B cell (primary cell): ENCODE results near the gene GTF2A1. TPM values are rescaled to one million over a fixed set of nuclear protein-coding genes. Genes with fewer than 3 reads are reported as not detected.

Experiments
- ATAC-seq: fragments of 200-7000 bp; cut with Tn5 transposase; one replicate; pipeline ENCODE4 v1.10.0; 2021; ENCODE audit warnings: low read depth, mild to moderate bottlenecking, moderate number of reproducible peaks, moderate library complexity
- CTCF ChIA-PET: fragments of 350-600 bp; sonication (Branson Sonifier 250); formaldehyde crosslinking; loops from one replicate; lab custom pipeline; 2021; ENCODE audit warnings: antibody characterized with exemption, inconsistent platforms; lab: Charles Lee
- POLR2A ChIA-PET: fragments of 350-600 bp; sonication (Branson Sonifier 250); formaldehyde crosslinking; loops from one replicate; lab custom pipeline; 2021; ENCODE audit warnings: antibody characterized with exemption; lab: Charles Lee
- DNase-seq: peaks from one replicate; pipeline ENCODE4 v3.0.0; 2013
- H2AFZ ChIP-seq: 2 replicates; pipeline ENCODE4 v1.6.1; 2012; ENCODE audit warnings: mild to moderate bottlenecking, low read depth, low read length; ENCODE audit not compliant: insufficient read depth, poor library complexity, severe bottlenecking
- H3K27ac ChIP-seq, 2 donors: 1 replicate in 1 of 2; 2 replicates in 1 of 2; pipeline ENCODE4 v1.5.1; 2012 to 2013; ENCODE audit warnings: low read length in 2 of 2, mild to moderate bottlenecking in 2 of 2, moderate library complexity in 1 of 2
- H3K27me3 ChIP-seq, 4 experiments: fragments of 200-600 bp in 1 of 4; sonication (generic) in 1 of 4; replicated peaks in 1 of 4; 1 replicate in 2 of 4; 2 replicates in 2 of 4; pipeline versions ENCODE4 v1.6.1 to v1.7.0; 2013 to 2016; ENCODE audit warnings: low read length in 3 of 4, mild to moderate bottlenecking in 2 of 4, mixed read lengths in 1 of 4, moderate library complexity in 1 of 4; ENCODE audit not compliant: insufficient read depth in 4 of 4, control insufficient read depth in 3 of 4; ENCODE audit errors: control extremely low read depth in 1 of 4
- H3K36me3 ChIP-seq, 2 experiments: replicated peaks in 1 of 2; 1 replicate in 1 of 2; 2 replicates in 1 of 2; pipeline versions ENCODE4 v1.6.1 to v1.7.1; 2013; ENCODE audit warnings: low read length in 1 of 2; ENCODE audit not compliant: insufficient read depth in 2 of 2, control insufficient read depth in 1 of 2; ENCODE audit errors: control extremely low read depth in 1 of 2, extremely low read depth in 1 of 2
- H3K4me1 ChIP-seq, 2 donors: fragments of 200-600 bp in 1 of 2; sonication (generic) in 1 of 2; 1 replicate in 1 of 2; 2 replicates in 1 of 2; pipeline versions ENCODE4 v1.5.1 to v1.6.1; 2013 to 2017; ENCODE audit warnings: low read length in 2 of 2; ENCODE audit not compliant: control insufficient read depth in 2 of 2, insufficient read depth in 2 of 2
- H3K4me2 ChIP-seq: replicated peaks from 2 replicates; pipeline ENCODE3; 2012; ENCODE audit warnings: mild to moderate bottlenecking, low read depth, low read length; ENCODE audit not compliant: poor library complexity, severe bottlenecking
- H3K4me3 ChIP-seq, 5 experiments: fragments of 200-600 bp in 1 of 5; sonication (generic) in 1 of 5; 1 replicate in 3 of 5; 2 replicates in 2 of 5; pipeline versions ENCODE4 v1.5.1 to v1.7.0; 2011 to 2016; ENCODE audit warnings: low read length in 4 of 5, mild to moderate bottlenecking in 4 of 5, low read depth in 2 of 5, control low read depth in 1 of 5, moderate library complexity in 1 of 5; ENCODE audit not compliant: insufficient read depth in 1 of 5; ENCODE audit errors: control extremely low read depth in 1 of 5, extremely low read depth in 1 of 5
- H3K79me2 ChIP-seq: fragments of 200-600 bp; sonication (generic); one replicate; pipeline ENCODE4 v1.6.0; 2016; ENCODE audit warnings: low read length; ENCODE audit not compliant: control insufficient read depth, insufficient read depth
- H3K9ac ChIP-seq: fragments of 200-600 bp; sonication (generic); 2 replicates; pipeline ENCODE4 v1.6.1; 2017; ENCODE audit warnings: mild to moderate bottlenecking, low read length, moderate library complexity
- H3K9me3 ChIP-seq, 3 donors: one replicate each; pipeline versions ENCODE4 v1.6.1 to v1.7.1; 2013; ENCODE audit warnings: low read length in 2 of 3; ENCODE audit not compliant: control insufficient read depth in 2 of 3, insufficient read depth in 1 of 3; ENCODE audit errors: control extremely low read depth in 1 of 3
- H4K20me1 ChIP-seq: 2 replicates; pipeline ENCODE4 v1.6.0; 2012; ENCODE audit warnings: mild to moderate bottlenecking, low read length; ENCODE audit not compliant: insufficient read depth, control insufficient read depth, poor library complexity, severe bottlenecking
- H3K27ac Mint-ChIP-seq: one replicate; pipeline ENCODE4 v1.8.0; 2021; ENCODE audit warnings: mixed read lengths
- H3K27me3 Mint-ChIP-seq: one replicate; pipeline ENCODE4 v1.8.0; 2021; ENCODE audit warnings: mixed read lengths
- H3K4me1 Mint-ChIP-seq: one replicate; pipeline ENCODE4 v1.8.0; 2021; ENCODE audit warnings: mixed read lengths
- H3K4me3 Mint-ChIP-seq: one replicate; pipeline ENCODE4 v1.8.0; 2021; ENCODE audit warnings: mixed read lengths
- H3K9me3 Mint-ChIP-seq: one replicate; pipeline ENCODE4 v1.8.0; 2022; ENCODE audit warnings: mixed read lengths; ENCODE audit not compliant: insufficient read depth
- CTCF ChIP-seq: fragments of 200-600 bp; IDR thresholded peaks from one replicate; pipeline ENCODE4 v1.8.0; 2022; ENCODE audit warnings: antibody characterized with exemption, mild to moderate bottlenecking
- EZH2 ChIP-seq: IDR thresholded peaks from 2 replicates; pipeline ENCODE4 v1.6.1; 2012; ENCODE audit warnings: borderline replicate concordance, low read depth, mild to moderate bottlenecking, moderate library complexity, low read length; ENCODE audit not compliant: insufficient read depth, poor library complexity, severe bottlenecking
- WGBS: methylation state at CpG from one replicate; pipeline ENCODE4 v1.1.5; 2013; ENCODE audit warnings: missing lambda C conversion rate; ENCODE audit not compliant: insufficient coverage; 5-methylcytosine and 5-hydroxymethylcytosine counted together
- intact Hi-C: fragments of 100-400 bp; cut with micrococcal nuclease; formaldehyde crosslinking; loops from one replicate; pipeline ENCODE4 v1.10.0; 2022
- polyA plus RNA-seq: library from polyadenylated mRNA; depleted of rRNA; stranded (reverse); fragments of >200 nt; gene quantifications from 2 replicates; pipeline ENCODE4 v1.2.3, GENCODE V29; 2012
- total RNA-seq, 2 donors: library from RNA; stranded (reverse); fragments of 120-200 nt in 1 of 2; gene quantifications; 1 replicate in 1 of 2; 2 replicates in 1 of 2; pipeline versions ENCODE4 v1.2.3 to v1.2.4, GENCODE V29; 2013 to 2022

GTF2A1 gene
- total and polyA plus RNA-seq, 2 donors (not counting 1 experiment from before 2014, with no cell fraction given): 7.1 to 45.1 TPM

- H3K4me1 ChIP-seq: peaks cover 18 to 23% of the 10 kb centered on the region in 2 donors
- H3K27me3 Mint-ChIP-seq: no peaks in the 10 kb centered on the region
- H3K27ac Mint-ChIP-seq: peak overlapping the region; percentile 50
- no peak overlapping the region for H2AFZ ChIP-seq
- H3K27ac ChIP-seq: no peak overlapping the region
- DNase-seq (no peak), ATAC-seq (no peak)
- no peaks in the 10 kb centered on the region for H3K36me3 ChIP-seq
- peaks cover 61% of the 10 kb centered on the region for H3K4me1 Mint-ChIP-seq
- no peak overlapping the region for H3K4me2 ChIP-seq
- no peaks in the 10 kb centered on the region for H3K79me2 ChIP-seq
- H3K4me3 Mint-ChIP-seq: peak overlapping the region; percentile 3
- no peaks in the 10 kb centered on the region for H3K9me3 Mint-ChIP-seq
- no peak overlapping the region for H3K9ac ChIP-seq
- WGBS: 56% methylated on average over 1 of the region's 3 CpGs
- ChIA-PET POLR2A (interaction anchor here (0.6 kb wide), 1 partner anchor 48 kb away, joined by 3 read pairs; no protein-coding TSS in a partner anchor), CTCF (interaction anchor here (1.0 to 4.9 kb wide), 4 partner anchors 15 to 217 kb away, joined by 3 to 43 read pairs (median 4); partner anchors contain the start of gene TSHR)
- no peak for TF ChIP-seq CTCF
- no peaks in the 10 kb centered on the region for H3K27me3 ChIP-seq
- no peaks in the 10 kb centered on the region for H4K20me1 ChIP-seq
- intact Hi-C loops: no loop called here
- no peak overlapping the region for H3K4me3 ChIP-seq
- no peaks in the 10 kb centered on the region for H3K9me3 ChIP-seq
Measured at GRCh38 chr14:81172881-81173280, 47.9 kb downstream of the GTF2A1 start.

GRCh38 chr14:81172353-81172752 lies 48.4 kb downstream of the GTF2A1 start:
- peaks cover 57% of the 10 kb centered on the region for H3K4me1 Mint-ChIP-seq
- no CpG with 5 or more reads among the region's 2 CpGs for WGBS
- H3K36me3 ChIP-seq: no peaks in the 10 kb centered on the region

More at GRCh38 chr14:81172353-81172752, 48.4 kb downstream of the GTF2A1 start:
- Mint-ChIP-seq H3K27ac (no peak overlapping the region), H3K27me3 (no peaks in the 10 kb centered on the region), H3K9me3 (no peaks in the 10 kb centered on the region), H3K4me3 (no peak overlapping the region)
- H3K4me2 ChIP-seq: no peak overlapping the region
- TF ChIP-seq CTCF (no peak), EZH2 (no peak)
- H3K4me3 ChIP-seq: no peak overlapping the region
- no peak overlapping the region for H3K9ac ChIP-seq
- H3K79me2 ChIP-seq: no peaks in the 10 kb centered on the region
- ChIA-PET CTCF (interaction anchor here (1.0 to 4.9 kb wide), 4 partner anchors 16 to 217 kb away, joined by 3 to 43 read pairs (median 4); partner anchors contain the start of gene TSHR), POLR2A (interaction anchor here (0.6 kb wide), 1 partner anchor 49 kb away, joined by 3 read pairs; no protein-coding TSS in a partner anchor)
- no peaks in the 10 kb centered on the region for H3K9me3 ChIP-seq
- peaks cover 18 to 23% of the 10 kb centered on the region in 2 donors for H3K4me1 ChIP-seq
- ATAC-seq (no peak), DNase-seq (no peak)
- no peak overlapping the region for H3K27ac ChIP-seq
- no peaks in the 10 kb centered on the region for H4K20me1 ChIP-seq
- no peaks in the 10 kb centered on the region for H3K27me3 ChIP-seq
- H2AFZ ChIP-seq: no peak overlapping the region
- intact Hi-C loops: no loop called here
